Measurements from ENCODE around the gene CASD1.

GRCh38 chr7:94600267-94600666, 90.7 kb downstream of the CASD1 start:
- TF ChIP-seq EP300 (IDR thresholded peaks at IDR 0.05) (no peak), CTCF (IDR thresholded peaks at IDR 0.05) (no peak), POLR2A (IDR thresholded peaks at IDR 0.05) (no peak)
